T follicular helper cell (primary cell): ENCODE measurements around the gene SC5D.
A peak's percentile ranks its signal among the peaks of the same experiment; 100 is the strongest.

Experiments
- DNase-seq: peaks from one replicate; pipeline ENCODE4 v3.0.0-alpha.2; 2020; ENCODE audit warnings: low read depth
- total RNA-seq, 2 experiments: gene quantifications; one replicate each; lab custom pipeline; 2026; lab: John Stamatoyannopoulos, UW

The SC5D gene
- total RNA-seq: 41.4 to 50.3 reads per million in 2 experiments

- peak; percentile 93 for DNase-seq
Measured at GRCh38 chr11:121292495-121293287, at the start of gene SC5D. SC5D (plus strand) TSS chr11:121292771; CDS start chr11:121303376, 10,605 bp downstream.

- DNase-seq: no peak
Measured at GRCh38 chr11:121244884-121245283, 47.7 kb upstream of the SC5D start.

- DNase-seq: no peak
Measured at GRCh38 chr11:121246021-121246768, 46.4 kb upstream of the SC5D start.

- no peak for DNase-seq
Measured at GRCh38 chr11:121246769-121247035, 45.9 kb upstream of the SC5D start.

GRCh38 chr11:121248496-121248895 lies 44.1 kb upstream of the SC5D start:
- no peak for DNase-seq

GRCh38 chr11:121249039-121249663 lies 43.4 kb upstream of the SC5D start:
- DNase-seq: no peak

GRCh38 chr11:121250843-121251242 lies 41.7 kb upstream of the SC5D start:
- no peak for DNase-seq

GRCh38 chr11:121253951-121254350 lies 38.6 kb upstream of the SC5D start:
- DNase-seq: no peak

- no peak for DNase-seq
Measured at GRCh38 chr11:121254756-121255155, 37.8 kb upstream of the SC5D start.

- DNase-seq: no peak
Measured at GRCh38 chr11:121255473-121256125, 37.0 kb upstream of the SC5D start.

GRCh38 chr11:121257289-121257688 lies 35.3 kb upstream of the SC5D start:
- DNase-seq: no peak

GRCh38 chr11:121257976-121258375 lies 34.6 kb upstream of the SC5D start:
- DNase-seq: no peak

GRCh38 chr11:121265586-121265985 lies 27.0 kb upstream of the SC5D start:
- DNase-seq: no peak

- no peak for DNase-seq
Measured at GRCh38 chr11:121268581-121268980, 24.0 kb upstream of the SC5D start.

GRCh38 chr11:121270001-121270678 lies 22.4 kb upstream of the SC5D start:
- DNase-seq: no peak

GRCh38 chr11:121274332-121274991 lies 18.1 kb upstream of the SC5D start:
- DNase-seq: no peak

GRCh38 chr11:121281698-121282097 lies 10.9 kb upstream of the SC5D start:
- DNase-seq: no peak

GRCh38 chr11:121282386-121282785 lies 10.2 kb upstream of the SC5D start:
- no peak for DNase-seq

- no peak for DNase-seq
Measured at GRCh38 chr11:121282886-121283502, 9.6 kb upstream of the SC5D start.

GRCh38 chr11:121291319-121291718 lies 1.3 kb upstream of the SC5D start:
- DNase-seq: no peak
